Measurements from ENCODE around the gene PLCG2.

PLCG2 gene

DNA sequence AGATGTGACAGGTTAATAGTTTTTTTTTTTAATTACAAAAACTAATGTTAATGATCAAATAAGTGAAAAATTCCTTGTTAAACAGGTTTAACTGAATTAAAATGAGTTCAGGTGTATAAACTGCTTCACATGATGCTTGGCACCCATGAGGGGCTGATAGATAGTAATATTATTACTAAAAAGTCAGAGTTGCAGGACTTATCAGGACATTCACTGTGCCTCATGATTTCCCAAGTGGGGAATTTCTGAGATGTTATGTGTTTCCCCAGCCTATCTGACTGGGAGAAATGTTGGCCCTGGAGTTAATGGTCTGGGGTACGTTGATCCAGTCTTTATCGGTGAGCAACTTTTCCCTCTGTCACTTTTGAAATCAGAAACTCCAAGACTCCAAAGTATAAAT is 102.1 kb downstream of the PLCG2 start:
- no peak for DNase-seq

DNA sequence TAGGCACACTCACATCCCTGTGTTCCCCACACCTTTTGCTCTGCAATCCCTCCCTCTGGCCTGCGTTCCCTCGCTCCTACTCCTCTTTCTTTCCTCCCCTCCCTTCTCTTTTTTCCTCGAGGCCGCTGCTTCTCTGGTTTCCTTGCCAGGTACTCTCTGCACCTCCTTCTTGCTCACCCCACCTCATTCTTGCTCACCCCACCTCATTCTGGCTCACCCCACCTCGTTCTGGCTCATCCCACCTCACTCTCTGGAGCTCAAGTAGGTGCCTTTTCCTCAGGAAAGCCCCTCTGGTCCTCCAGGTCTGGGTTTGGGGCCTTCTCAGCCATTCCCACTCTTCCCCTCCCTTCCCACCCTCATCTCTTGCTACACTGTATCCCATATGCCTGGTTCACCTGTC is 103.5 kb downstream of the PLCG2 start:
- DNase-seq: no peak

DNA sequence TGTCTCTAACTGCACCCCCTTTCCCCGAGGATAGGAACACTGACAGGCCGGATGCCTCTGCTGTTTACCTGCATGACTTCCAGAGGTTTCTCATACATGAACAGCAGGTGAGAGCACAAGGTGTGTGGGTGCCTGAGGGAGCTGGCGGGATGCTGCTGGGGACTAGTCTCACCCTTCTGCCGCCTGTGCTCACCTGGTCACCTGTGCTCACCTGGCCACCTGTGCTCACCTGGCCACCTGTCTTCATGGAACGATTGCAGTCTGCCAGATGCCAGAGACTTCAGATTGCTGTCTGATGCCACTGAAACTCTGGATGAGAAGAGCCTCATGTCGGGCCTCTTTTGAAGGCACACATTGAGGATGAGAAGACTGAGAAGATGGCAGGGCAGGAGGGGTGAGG is 104.1 kb downstream of the PLCG2 start:
- DNase-seq: no peak

DNA sequence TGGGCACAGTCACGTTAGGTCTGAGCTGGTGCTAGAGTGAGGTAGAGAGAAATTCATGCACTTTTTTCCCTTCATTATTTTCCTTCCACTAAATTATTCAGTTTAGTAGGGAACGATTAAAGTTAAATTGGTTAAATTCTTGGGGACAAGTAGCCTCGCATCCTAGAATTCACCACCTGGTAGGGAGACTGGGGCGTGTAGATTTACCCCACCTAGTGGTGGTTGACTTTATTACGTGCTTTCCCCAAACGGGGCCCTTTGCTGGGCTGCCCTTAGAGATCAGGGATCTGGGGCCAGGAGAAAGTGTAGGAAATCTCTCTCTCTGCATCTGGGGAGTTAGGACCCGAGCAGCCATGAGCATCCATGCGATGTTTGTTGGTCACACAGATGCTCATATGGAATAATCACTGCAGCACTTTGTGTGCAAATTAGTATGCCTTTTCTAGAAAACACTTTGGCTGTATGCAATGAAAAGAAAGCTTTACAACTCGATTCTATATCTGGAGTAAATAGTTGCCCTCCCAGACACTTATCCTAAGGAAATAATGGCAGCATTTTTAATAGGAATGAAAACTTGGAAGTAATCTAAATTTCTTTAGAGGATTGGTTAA is 107.0 kb downstream of the PLCG2 start:
- DNase-seq: peak; percentile 67

DNA sequence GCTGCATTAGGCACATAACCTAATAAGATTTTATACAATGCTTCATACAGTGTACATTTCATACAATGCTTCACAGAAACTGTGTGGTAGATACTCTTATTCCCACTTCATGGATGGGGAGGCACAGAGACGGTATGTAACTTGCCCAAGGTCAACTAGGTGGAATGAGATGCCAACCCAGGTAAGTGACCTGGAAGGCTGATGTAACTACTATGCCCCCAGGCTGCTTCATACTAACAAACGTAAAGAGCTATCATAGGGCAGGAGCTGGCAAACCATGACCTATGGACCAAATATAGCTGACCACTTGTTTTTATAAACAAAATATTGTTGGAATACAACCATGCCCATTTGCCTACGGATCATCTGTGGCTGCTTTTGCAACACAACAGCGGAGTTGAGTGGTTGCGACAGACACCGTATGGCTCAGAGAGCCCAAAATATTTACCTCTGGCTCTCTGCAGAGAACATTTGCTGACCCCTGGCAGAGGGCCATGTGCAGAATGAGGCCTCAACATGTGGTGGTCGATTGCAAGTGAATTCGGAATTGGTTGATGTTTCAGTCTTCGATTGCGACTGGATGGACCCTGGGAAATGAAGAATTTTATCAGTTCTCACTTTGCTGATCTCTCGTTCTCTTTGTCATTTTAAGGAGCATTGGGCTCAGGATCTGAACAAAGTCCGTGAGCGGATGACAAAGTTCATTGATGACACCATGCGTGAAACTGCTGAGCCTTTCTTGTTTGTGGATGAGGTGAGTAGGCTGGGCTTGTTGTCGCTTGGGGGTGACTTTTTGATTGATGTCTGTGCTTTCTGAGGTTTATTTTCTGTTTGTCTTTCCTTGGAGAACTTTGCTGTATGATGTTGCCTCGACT is 109.7 kb downstream of the PLCG2 start:
- no peak for DNase-seq

DNA sequence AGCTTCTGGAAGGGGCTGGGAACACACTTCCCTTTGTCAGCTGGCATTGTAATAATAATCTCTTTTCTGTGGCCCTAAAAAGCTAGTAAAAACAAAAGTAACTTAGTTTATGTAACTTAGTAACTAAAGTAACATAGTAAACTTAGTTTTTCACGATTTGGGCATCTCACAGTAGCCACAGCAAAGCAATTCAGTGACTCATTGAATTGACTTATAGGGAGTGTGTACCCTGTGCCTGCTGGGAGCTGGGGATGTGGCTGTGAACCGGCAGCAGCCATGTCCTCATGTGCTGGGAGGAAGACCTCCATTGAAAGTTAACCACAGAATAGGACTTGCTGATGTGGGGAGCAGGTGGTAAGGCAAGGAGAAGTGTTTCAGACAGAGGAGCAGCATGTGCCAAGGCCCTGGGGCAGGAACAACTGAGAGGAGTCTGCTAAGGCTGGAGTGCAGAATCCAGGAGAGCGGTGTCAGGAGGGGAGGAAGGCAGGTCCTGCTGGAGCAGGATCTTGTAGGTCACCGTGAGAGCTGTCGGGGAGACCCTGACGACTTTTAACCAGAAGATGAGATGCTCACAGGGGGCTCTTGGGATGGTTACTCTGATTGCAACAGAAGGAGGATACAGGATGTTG is 112.8 kb downstream of the PLCG2 start:
- no peak for DNase-seq

DNA sequence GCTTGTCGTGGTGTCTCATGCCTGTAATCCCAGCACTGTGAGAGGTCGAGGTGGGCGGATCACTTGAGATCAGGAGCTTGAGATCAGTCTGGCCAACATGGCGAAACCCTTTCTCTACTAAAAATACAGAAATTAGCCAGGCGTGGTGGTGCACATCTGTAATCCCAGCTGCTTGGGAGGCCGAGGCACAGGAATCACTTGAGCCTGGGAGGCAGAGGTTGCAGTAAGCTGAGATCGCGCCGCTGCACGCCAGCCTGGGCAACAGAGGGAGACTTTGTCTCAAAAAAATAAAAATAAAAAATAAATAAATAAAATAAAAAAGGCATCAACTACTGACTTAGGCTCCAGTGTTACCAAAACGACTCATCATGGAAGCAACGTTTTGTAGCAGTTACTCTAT is 115.5 kb downstream of the PLCG2 start:
- no peak for DNase-seq

DNA sequence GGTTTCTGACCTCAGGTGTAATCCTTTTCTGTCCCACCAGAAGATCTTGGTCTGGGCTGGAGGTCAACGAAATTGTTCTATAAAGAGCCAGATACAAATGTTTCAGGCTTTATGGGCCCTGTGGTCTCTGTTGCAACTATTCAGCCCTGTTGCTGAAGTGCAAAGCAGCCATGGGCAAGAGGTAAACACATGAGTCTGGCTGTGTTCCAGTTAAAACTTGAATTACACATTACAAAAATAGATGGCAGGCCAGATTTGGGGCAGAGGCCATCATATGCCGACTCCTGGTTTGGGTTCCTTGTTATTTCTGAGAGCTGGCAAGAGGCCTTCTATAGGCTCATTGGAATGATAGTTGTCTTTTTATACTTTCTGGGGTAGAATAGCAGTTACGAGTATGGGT is 117.8 kb downstream of the PLCG2 start:
- no peak for DNase-seq

DNA sequence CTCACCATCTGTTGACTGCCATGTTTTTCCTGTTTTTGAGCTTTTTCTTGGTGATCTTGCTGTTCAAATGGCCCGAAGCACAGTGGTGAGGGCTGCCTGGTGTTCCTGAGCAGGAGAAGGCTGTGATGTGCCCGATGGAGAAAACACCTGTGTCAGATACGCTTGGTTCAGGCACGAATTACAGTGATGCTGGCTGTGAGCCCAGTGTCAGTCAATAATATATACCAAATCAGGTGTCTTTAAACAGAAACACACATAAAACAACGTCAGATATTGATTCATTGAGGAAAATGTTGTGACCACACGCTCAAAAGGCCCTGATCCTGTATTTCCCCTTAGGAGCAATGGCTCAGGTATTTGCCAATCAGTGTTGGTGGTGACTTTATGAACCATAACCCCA is 120.5 kb downstream of the PLCG2 start:
- no peak for DNase-seq

DNA sequence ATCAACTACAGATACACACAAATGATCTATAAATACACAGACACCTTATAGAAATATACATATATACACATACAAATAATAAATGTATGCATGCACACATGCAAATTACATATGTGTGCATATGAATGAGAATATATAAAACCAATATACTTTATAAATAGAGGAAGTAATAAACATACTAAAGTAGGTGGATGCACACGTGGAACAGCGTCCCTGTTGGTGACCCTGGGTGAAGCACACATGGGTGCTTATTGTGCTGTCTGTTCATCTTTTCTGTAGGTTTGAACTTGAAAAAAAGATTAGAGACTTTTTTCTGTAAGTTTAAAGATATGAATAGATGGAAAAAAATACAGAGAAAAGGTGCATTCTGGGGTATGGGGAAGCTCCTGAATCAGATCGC is 120.9 kb downstream of the PLCG2 start:
- no peak for DNase-seq

DNA sequence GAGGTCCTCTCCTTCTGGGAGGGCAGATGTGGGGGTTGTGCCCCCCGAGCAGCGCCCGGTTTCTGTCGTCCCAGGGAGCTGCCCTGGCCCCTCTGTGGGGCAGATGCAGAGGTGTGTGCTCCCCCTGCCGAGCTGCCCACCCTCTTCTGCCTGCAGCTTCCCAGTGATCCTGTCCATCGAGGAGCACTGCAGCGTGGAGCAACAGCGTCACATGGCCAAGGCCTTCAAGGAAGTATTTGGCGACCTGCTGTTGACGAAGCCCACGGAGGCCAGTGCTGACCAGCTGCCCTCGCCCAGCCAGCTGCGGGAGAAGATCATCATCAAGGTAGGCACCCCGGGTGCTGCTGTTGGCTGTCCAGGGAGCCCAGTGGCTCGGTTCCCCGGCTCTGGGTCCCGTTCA is 121.4 kb downstream of the PLCG2 start:
- no peak for DNase-seq

DNA sequence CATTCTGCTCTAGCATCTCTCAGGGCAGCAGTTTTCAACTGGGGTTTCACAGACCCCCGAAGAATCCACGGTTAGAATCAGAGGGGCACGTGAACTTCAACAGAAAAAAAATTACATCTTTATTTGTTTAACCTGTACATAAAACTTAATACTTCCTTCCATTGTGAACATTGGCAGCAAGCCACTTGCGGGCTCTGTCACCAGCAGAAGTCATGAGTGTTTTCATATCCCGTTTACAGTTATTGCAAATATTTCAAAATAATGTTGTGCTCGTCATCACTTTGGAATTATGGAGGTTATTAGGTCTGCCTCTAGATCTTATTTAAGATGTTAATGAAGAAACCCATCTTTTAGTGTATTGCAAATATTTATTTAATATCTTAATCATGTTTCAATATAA is 122.4 kb downstream of the PLCG2 start:
- DNase-seq: no peak

DNA sequence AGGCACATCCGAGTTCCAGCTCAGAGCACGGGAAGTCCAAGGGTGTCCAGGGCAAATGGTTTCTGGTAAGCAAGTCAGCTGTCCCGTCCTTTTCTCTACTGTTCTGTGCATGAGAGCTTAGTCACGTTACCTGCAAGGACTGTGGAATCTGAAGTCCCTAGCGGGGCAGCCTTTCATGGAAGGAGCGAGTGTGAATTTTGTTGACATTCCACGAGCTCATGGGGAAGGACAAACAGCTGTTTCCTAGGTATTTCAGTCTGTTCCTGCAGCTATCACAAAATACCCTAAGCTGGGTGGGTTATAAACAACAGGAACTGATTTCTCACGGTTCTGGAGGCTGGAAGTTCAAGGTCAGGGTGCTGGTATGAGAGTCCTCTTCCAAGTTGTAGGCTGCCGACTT is 122.9 kb downstream of the PLCG2 start:
- no peak for DNase-seq

DNA sequence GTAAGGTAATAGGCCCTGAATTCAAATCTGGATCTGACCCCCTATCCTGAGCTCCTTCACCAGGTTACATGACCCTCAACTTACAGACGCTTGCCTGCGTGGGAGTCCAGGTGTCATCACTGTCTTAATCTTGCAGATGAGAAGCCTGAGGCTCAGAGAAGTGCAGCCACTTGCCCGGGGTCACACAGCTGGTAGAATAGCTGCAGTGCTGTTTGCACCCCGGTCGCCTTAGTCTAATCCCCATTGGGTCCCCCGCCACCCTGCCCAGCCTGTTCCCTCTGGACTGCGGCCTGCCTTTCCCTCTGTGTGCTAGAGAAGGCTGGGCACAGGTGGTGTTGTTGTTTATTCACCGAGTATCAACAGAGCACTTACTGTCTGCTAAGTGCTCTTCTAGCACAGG is 125.2 kb downstream of the PLCG2 start:
- DNase-seq: no peak

DNA sequence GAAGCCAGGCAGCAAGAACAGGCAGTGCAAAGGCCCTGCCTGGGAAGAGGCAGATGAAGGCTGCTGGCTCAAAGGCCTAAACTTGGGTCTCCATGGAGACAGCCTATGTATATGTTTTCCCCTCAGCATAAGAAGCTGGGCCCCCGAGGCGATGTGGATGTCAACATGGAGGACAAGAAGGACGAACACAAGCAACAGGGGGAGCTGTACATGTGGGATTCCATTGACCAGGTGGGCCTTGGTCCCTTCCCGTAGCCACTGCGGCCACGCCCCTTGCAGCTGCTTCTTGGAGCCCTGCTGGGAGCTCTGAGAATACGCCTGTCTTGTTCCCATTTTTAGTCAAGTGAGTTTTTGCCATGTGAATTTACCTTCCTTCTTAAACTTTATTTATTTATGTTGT is 126.2 kb downstream of the PLCG2 start:
- DNase-seq: no peak

DNA sequence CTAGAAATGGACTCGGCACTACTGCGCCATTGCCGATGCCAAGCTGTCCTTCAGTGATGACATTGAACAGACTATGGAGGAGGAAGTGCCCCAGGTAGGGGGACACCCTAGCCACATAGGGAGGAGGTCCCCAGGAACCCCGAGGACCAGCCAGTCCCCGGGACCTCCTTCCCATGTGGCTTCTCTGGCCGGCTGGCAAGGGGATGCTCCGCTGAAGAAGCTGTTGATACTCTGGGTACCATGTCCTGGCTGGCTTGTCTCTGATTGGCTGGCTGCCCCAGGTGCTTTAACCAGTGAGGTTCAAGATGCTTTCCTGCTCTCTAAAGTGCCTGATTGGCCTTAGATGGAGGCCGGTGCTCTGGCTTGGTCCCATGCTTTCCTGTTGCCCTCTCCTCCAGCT is 128.6 kb downstream of the PLCG2 start:
- no peak for DNase-seq

DNA sequence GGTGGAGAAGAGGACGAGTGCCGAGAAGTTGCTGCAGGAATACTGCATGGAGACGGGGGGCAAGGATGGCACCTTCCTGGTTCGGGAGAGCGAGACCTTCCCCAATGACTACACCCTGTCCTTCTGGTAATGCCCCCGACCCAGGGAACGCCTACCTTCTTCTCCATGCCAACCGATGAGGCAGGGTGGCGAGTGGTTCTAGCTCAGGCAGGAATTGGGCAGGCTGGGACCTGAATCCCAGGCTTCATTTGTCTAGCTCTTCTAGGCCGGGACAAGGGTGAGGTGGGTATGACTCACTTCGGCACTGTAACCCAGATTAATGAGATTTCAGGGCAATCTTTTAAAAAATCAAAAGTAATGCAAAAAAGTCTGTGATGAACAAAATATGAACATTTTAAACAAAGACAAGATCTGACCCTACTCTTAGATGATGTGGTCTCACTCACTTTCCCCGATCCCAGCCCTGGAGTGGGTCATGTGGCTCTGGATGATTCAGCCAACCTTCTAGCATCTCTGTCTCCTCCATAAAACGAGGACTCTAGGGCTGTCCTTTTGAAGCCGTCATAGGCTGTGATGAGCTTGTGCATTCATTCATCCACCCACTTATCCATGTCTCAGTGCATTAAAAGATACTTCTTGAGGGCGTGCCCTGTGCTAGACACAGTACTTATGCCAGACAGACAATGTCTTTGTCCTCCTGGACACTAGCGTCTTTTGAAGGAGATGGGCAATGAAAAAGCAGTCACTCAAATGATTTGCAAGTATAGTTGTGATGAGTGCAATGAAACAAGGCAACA is 129.6 kb downstream of the PLCG2 start:
- DNase-seq: no peak

DNA sequence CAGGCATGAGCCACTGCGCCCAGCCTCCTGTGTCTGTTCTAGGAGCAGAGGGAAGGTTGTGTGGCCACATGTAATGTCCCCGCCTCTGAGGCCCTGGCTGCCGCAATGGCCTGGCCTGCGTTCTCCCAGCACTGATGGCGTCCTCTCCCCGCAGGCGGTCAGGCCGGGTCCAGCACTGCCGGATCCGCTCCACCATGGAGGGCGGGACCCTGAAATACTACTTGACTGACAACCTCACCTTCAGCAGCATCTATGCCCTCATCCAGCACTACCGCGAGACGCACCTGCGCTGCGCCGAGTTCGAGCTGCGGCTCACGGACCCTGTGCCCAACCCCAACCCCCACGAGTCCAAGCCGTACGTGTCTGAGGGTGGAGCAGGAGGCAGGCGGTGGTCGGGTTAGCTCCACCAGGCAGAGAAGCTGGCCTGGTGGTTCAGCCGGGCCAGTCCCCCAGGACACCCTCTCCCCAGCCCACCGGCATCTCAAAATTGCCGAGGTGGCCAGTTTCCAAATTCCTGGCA is 131.3 kb downstream of the PLCG2 start:
- DNase-seq: no peak

DNA sequence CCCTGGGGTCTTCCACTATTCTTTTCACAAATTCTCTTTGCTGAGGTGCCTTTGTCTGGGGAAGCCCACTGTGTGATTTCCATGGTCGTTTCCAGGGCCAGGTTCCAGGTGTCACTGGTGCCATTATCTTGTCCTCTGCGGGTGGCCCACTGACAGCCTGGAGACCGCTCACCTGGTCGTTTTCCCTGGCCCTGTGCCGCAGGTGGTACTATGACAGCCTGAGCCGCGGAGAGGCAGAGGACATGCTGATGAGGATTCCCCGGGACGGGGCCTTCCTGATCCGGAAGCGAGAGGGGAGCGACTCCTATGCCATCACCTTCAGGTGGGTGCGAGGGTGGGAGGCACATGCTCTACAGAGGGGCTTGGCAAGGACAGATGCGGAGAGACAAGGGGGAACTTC is 133.3 kb downstream of the PLCG2 start:
- DNase-seq: no peak

DNA sequence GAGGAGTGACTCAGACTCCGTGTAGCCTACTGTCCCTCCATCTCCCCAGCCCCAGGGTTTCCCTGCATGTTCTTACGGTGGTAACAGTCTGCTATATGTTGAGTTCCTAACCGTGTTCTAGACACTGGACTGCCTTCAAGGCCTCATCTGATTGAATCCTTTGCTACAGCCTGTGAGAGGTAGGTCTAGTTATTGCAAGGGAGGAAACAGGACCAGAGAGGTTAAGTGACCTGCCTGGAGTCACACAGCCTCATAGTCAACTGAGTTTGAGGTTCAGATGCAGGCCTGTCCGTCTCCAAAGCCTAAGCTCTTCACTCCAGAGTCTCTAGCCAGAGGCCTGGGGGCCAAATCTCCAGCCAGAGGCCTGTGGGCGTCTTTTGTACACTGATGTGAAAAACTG is 134.1 kb downstream of the PLCG2 start:
- no peak for DNase-seq

DNA sequence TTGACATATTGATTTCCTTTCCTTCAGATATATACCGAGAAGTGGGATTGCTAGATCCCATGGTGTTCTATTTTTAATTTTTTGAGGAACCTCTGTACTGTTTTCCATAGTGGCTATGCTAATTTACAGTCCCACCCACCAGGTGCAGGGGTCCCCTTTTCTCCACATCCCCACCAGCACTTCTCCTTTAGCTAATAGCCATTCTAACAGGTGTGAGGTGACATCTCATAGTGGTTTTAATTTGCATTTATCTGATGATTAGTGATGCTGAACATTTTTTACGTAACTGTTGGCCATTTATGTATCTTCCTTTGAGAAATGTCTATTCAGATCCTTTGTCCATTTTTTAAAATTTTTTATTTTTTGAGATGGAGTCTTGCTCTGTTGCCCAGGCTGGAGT is 138.3 kb downstream of the PLCG2 start:
- no peak for DNase-seq

DNA sequence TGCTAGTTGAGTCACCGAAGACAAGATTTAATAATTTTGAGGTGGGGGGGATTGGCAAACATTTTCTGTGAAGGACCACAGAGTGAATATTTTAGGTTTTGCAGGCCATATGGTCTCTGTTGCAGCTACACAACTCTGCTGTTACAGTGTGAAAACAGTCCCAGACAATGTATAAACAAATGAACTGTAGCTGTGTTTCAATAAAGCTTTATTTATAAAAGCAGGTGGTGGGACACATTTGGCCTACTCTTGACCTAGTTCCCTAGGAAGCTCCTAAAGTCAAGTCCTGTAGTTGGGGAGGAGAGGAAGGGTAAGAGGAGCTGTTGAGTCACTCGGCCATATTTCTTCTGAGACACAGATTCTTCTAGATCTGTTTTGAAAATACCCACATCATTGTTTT is 139.8 kb downstream of the PLCG2 start:
- no peak for DNase-seq

DNA sequence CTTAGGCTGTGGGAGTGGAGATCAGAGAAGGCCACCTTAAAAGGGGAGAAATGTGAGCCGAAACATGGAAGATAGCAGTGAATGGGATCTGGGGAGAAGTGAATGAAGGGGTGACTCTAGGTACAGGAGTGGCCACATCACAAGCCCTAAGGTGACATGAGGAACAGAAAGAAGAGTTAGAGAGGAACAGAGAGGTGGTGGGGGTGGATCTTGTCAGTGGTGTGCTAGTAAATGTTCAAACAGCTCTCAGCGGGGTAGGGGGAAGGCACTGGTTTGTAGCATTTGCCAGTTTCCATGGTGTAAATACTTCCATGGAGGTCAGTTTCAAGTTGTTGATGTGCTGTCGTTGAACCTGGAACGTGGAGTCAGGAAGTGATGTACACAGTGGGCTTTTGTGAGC is 141.4 kb downstream of the PLCG2 start:
- DNase-seq: no peak

Data from hematopoietic multipotent progenitor cell treated with erythropoietin and hydrocortisone succinate and interleukin-3 and kit ligand, for 4 days (in vitro differentiated cells).